HCT116 (cell line): ENCODE data around the gene THBD. TPM values are rescaled to one million over a fixed set of nuclear protein-coding genes. Genes with fewer than 3 reads are reported as not detected.

Experiments
- ATAC-seq: fragments of 200-7000 bp; cut with Tn5 transposase; 2 replicates; pipeline ENCODE4 v1.9.1; 2020; ENCODE audit warnings: mild to moderate bottlenecking, moderate library complexity
- BruUV-seq: library from RNA; stranded (reverse); fragments of 400-500 nt; replicated peaks from 2 replicates; lab custom pipeline; 2021; lab: Mats Ljungman, UMichigan
- CTCF ChIA-PET: fragments of 300-600 bp; sonication (Branson Sonifier 250); formaldehyde crosslinking; loops from one replicate; lab custom pipeline; 2021; ENCODE audit warnings: antibody characterized with exemption; lab: Charles Lee
- POLR2A ChIA-PET: fragments of 300-600, 350-600 bp; sonication (Branson Sonifier 250); formaldehyde crosslinking; loops from one replicate; lab custom pipeline; 2021; ENCODE audit warnings: antibody characterized with exemption; lab: Charles Lee
- RAD21 ChIA-PET, 2 experiments: fragments of 300-600 bp; sonication (Branson Sonifier 250); formaldehyde crosslinking; loops; one replicate each; lab custom pipeline; 2023; ENCODE audit warnings: low total read pairs in 2 of 2; ENCODE audit not compliant: uncharacterized antibody in 2 of 2, unreplicated experiment in 2 of 2, low non-redundant PET in 1 of 2; lab: Charles Lee
- DNase-seq: peaks from one replicate; pipeline ENCODE4 v3.0.0-alpha.2; 2010; ENCODE audit warnings: low read depth, low spot score
- H2AFZ ChIP-seq: fragments of 200-600 bp; shearing (Covaris generic), sonication (generic); 2 replicates; pipeline ENCODE4 v1.6.1; 2017; ENCODE audit warnings: low read depth, mixed run types, mixed read lengths, antibody characterized with exemption, low read length; ENCODE audit not compliant: poor library complexity, severe bottlenecking
- H3K27ac ChIP-seq: 2 replicates; pipeline ENCODE4 v1.5.1; 2012; ENCODE audit warnings: low read depth, low read length
- H3K27me3 ChIP-seq: fragments of 200-600 bp; sonication (generic); 2 replicates; pipeline ENCODE4 v1.6.1; 2016; ENCODE audit warnings: mixed run types, low read length, mixed read lengths; ENCODE audit not compliant: insufficient read depth
- H3K36me3 ChIP-seq, 2 experiments: fragments of 200-500 bp in 1 of 2; fragments of 200-600 bp in 1 of 2; sonication (Bioruptor generic) in 1 of 2; sonication (generic) in 1 of 2; 2 replicates each; pipeline versions ENCODE4 v1.5.1 to v1.6.1; 2014 to 2016; ENCODE audit warnings: low read length in 2 of 2, inconsistent platforms in 1 of 2, mixed read lengths in 1 of 2, mixed run types in 1 of 2; ENCODE audit not compliant: insufficient read depth in 2 of 2, control insufficient read depth in 1 of 2
- H3K4me1 ChIP-seq, 2 experiments: fragments of 200-600 bp in 1 of 2; sonication (generic) in 1 of 2; 2 replicates each; pipeline versions ENCODE4 v1.5.1 to v1.6.1; 2012 to 2017; ENCODE audit warnings: low read length in 2 of 2, inconsistent platforms in 1 of 2, mild to moderate bottlenecking in 1 of 2, mixed read lengths in 1 of 2, mixed run types in 1 of 2, moderate library complexity in 1 of 2; ENCODE audit not compliant: insufficient read depth in 2 of 2, control insufficient read depth in 1 of 2
- H3K4me2 ChIP-seq: fragments of 200-600 bp; sonication (generic); 2 replicates; pipeline ENCODE4 v1.6.1; 2017; ENCODE audit warnings: mixed run types, low read length, mixed read lengths
- H3K4me3 ChIP-seq, 2 experiments: fragments of 200-600 bp in 1 of 2; sonication (generic) in 1 of 2; replicated peaks in 1 of 2; 2 replicates each; pipeline ENCODE4 v1.5.1; 2011 to 2016; ENCODE audit warnings: low read length in 2 of 2, control low read depth in 1 of 2, low read depth in 1 of 2, mild to moderate bottlenecking in 1 of 2, mixed read lengths in 1 of 2, mixed run types in 1 of 2
- H3K79me2 ChIP-seq: fragments of 200-600 bp; sonication (generic); 2 replicates; pipeline ENCODE4 v1.6.1; 2017; ENCODE audit warnings: mild to moderate bottlenecking, mixed run types, low read length, moderate library complexity, mixed read lengths; ENCODE audit not compliant: insufficient read depth
- H3K9ac ChIP-seq: fragments of 200-600 bp; sonication (generic); 2 replicates; pipeline ENCODE4 v1.6.1; 2016; ENCODE audit warnings: low read length, mixed read lengths
- H3K9me2 ChIP-seq: fragments of 200-600 bp; sonication (generic), shearing (Covaris generic); 2 replicates; pipeline ENCODE4 v1.6.1; 2017; ENCODE audit warnings: mixed run types, mild to moderate bottlenecking, moderate library complexity; ENCODE audit not compliant: insufficient read depth
- H3K9me3 ChIP-seq, 2 experiments: fragments of 200-500 bp in 1 of 2; fragments of 200-600 bp in 1 of 2; sonication (Bioruptor generic) in 1 of 2; sonication (generic) in 1 of 2; 2 replicates each; pipeline ENCODE4 v1.6.1; 2014 to 2017; ENCODE audit warnings: low read length in 2 of 2, mixed read lengths in 2 of 2, inconsistent platforms in 1 of 2, low read depth in 1 of 2, mild to moderate bottlenecking in 1 of 2, mixed run types in 1 of 2, moderate library complexity in 1 of 2; ENCODE audit not compliant: control insufficient read depth in 1 of 2, insufficient read depth in 1 of 2
- H4K20me1 ChIP-seq: fragments of 200-600 bp; sonication (generic), shearing (Covaris generic); 2 replicates; pipeline ENCODE4 v1.6.1; 2017; ENCODE audit warnings: mixed run types, mild to moderate bottlenecking, moderate library complexity; ENCODE audit not compliant: insufficient read depth
- ATF3 ChIP-seq: IDR thresholded peaks from 2 replicates; pipeline ENCODE4 v1.6.1; 2012
- CBX3 ChIP-seq: IDR thresholded peaks from 2 replicates; pipeline ENCODE4 v1.6.1; 2012; ENCODE audit warnings: low read depth
- ELF1 ChIP-seq: IDR thresholded peaks from 2 replicates; pipeline ENCODE4 v1.6.1; 2012; ENCODE audit warnings: low read depth, borderline replicate concordance
- EZH2phosphoT487 ChIP-seq: fragments of 200-600 bp; IDR thresholded peaks from 2 replicates; pipeline ENCODE4 v1.6.1; 2018; ENCODE audit warnings: antibody characterized with exemption, borderline replicate concordance
- FOSL1 ChIP-seq: IDR thresholded peaks from 2 replicates; pipeline ENCODE4 v1.6.1; 2012; ENCODE audit warnings: low read depth
- SRF ChIP-seq: IDR thresholded peaks from 2 replicates; pipeline ENCODE4 v1.6.1; 2012; ENCODE audit warnings: low read depth
- TCF7L2 ChIP-seq: IDR thresholded peaks from 2 replicates; pipeline ENCODE4 v1.7.0; 2011; ENCODE audit warnings: borderline replicate concordance, inconsistent platforms; ENCODE audit not compliant: insufficient read depth, insufficient read length; ENCODE audit errors: extremely low read depth
- intact Hi-C: fragments of 100-400 bp; cut with micrococcal nuclease; formaldehyde crosslinking; loops from 2 replicates; pipeline ENCODE4 v1.10.0; 2022
- total RNA-seq: library from RNA; stranded (reverse); gene quantifications from one replicate; pipeline ENCODE4 v1.2.1, GENCODE V29; 2021; ENCODE audit not compliant: unreplicated experiment
- TF ChIP-seq, protein P1 (sequence below): IDR thresholded peaks from 2 replicates; pipeline ENCODE4 v1.6.1; 2012
- TF ChIP-seq, protein P2 (sequence below): IDR thresholded peaks from 2 replicates; pipeline ENCODE4 v1.6.1; 2012; ENCODE audit warnings: low read depth

Gene THBD
- total RNA-seq, 1 experiment from 2014 or later, result 0.39 TPM

GRCh38 chr20:23097636-23098580, 48.4 kb upstream of the THBD start:
- no peaks in the 10 kb centered on the region for H3K9me2 ChIP-seq
- RAD21 ChIA-PET, result no interaction called here
- no peaks in the 10 kb centered on the region for H4K20me1 ChIP-seq
- no peak for ATAC-seq
- H3K27me3 ChIP-seq, result peaks cover 16% of the 10 kb centered on the region
- no peaks in the 10 kb centered on the region for H3K79me2 ChIP-seq
- intact Hi-C loops, result no loop called here
- CTCF ChIA-PET, result no interaction called here
- BruUV-seq, result no TSS peak
- H3K9me3 ChIP-seq, result no peaks in the 10 kb centered on the region
- no peaks in the 10 kb centered on the region; a peak in 1 of 4 replicates for H3K4me1 ChIP-seq
- no peak overlapping the region for H3K9ac ChIP-seq
- no peak overlapping the region for H3K27ac ChIP-seq
- DNase-seq, result no peak
- POLR2A ChIA-PET, result no interaction called here
- H3K36me3 ChIP-seq, result no peaks in the 10 kb centered on the region
- H2AFZ ChIP-seq, result no peak overlapping the region
- no peak overlapping the region for H3K4me2 ChIP-seq
- no peak overlapping the region for H3K4me3 ChIP-seq
- TF ChIP-seq, protein P1, sequence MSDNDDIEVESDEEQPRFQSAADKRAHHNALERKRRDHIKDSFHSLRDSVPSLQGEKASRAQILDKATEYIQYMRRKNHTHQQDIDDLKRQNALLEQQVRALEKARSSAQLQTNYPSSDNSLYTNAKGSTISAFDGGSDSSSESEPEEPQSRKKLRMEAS, result no peak
- TF ChIP-seq ATF3 (no peak), ELF1 (no peak), TCF7L2 (no peak), SRF (no peak), FOSL1 (no peak), CBX3 (no peak), EZH2phosphoT487 (no peak)
- TF ChIP-seq, protein P2, sequence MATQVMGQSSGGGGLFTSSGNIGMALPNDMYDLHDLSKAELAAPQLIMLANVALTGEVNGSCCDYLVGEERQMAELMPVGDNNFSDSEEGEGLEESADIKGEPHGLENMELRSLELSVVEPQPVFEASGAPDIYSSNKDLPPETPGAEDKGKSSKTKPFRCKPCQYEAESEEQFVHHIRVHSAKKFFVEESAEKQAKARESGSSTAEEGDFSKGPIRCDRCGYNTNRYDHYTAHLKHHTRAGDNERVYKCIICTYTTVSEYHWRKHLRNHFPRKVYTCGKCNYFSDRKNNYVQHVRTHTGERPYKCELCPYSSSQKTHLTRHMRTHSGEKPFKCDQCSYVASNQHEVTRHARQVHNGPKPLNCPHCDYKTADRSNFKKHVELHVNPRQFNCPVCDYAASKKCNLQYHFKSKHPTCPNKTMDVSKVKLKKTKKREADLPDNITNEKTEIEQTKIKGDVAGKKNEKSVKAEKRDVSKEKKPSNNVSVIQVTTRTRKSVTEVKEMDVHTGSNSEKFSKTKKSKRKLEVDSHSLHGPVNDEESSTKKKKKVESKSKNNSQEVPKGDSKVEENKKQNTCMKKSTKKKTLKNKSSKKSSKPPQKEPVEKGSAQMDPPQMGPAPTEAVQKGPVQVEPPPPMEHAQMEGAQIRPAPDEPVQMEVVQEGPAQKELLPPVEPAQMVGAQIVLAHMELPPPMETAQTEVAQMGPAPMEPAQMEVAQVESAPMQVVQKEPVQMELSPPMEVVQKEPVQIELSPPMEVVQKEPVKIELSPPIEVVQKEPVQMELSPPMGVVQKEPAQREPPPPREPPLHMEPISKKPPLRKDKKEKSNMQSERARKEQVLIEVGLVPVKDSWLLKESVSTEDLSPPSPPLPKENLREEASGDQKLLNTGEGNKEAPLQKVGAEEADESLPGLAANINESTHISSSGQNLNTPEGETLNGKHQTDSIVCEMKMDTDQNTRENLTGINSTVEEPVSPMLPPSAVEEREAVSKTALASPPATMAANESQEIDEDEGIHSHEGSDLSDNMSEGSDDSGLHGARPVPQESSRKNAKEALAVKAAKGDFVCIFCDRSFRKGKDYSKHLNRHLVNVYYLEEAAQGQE, result no peak
